ENCODE data around the gene KRTAP6-2. TPM values are rescaled to one million over a fixed set of nuclear protein-coding genes. Genes with fewer than 3 reads are reported as not detected.

Gene KRTAP6-2
- polyA plus RNA-seq, 2 of the 4 experiments (the other 2 are of a cell fraction): not detected

DNA sequence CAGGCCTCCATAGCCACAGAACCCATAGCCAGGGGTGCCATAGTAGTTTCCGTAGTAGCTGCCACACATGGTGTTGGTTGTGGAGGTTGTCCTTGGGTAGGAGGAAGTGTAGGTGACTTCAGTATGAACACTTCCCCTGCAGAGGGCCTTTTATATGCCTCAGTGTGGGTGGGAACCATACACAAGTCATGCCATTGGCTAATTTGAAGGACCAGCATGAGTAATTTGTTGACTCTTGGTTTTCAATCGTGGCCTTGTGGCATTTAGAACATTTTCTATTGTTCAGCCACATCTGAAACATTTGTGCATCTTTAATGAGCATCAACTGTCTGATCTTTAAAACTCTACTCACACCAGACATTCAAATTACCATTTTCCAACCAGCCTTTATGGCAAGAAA lies 15.1 kb upstream of the KRTAP6-2 start, which contains the start of gene KRTAP6-1:
KRTAP6-1 (minus strand) TSS at position 95 of the 400 bp plus-strand sequence; CDS start at position 69, 26 bp downstream.
- no peak for ATAC-seq
- H3K27ac ChIP-seq: no peak within 1 kb of the TSS
- FAIRE-seq: no peak
- DNase-seq (ENCODE audit: low read depth in 1 of 2, low spot score in 1 of 2): no peak
- no peaks in the 10 kb centered on the region for H3K9me3 ChIP-seq
- CTCF ChIA-PET: no interaction called here
- no peak within 1 kb of the TSS for H3K4me2 ChIP-seq
- no peak within 1 kb of the TSS for H3K4me3 ChIP-seq
- WGBS (ENCODE audit: missing lambda C conversion rate): 36% methylated on average over 2 of the region's 2 CpGs
- POLR2A ChIA-PET: no interaction called here
- no peaks in the 10 kb centered on the region for H3K4me1 ChIP-seq
- no peak for TF ChIP-seq GATA3 (IDR thresholded peaks at IDR 0.05; ENCODE audit: borderline replicate concordance)
- TF ChIP-seq NR3C1 (IDR thresholded peaks at IDR 0.05): no peak
- TF ChIP-seq CHD4 (IDR thresholded peaks at IDR 0.05; ENCODE audit: borderline replicate concordance): no peak
- TF ChIP-seq PHF8 (IDR thresholded peaks at IDR 0.05; ENCODE audit: borderline replicate concordance, low read depth): no peak
- TF ChIP-seq HOXA7 (CRISPR knock-in tag; IDR thresholded peaks at IDR 0.05): no peak
- TF ChIP-seq EP300 (IDR thresholded peaks at IDR 0.05): no peak
- no peak for TF ChIP-seq RCOR1 (IDR thresholded peaks at IDR 0.05; ENCODE audit: low read depth, low read length)
- TF ChIP-seq, protein P1, sequence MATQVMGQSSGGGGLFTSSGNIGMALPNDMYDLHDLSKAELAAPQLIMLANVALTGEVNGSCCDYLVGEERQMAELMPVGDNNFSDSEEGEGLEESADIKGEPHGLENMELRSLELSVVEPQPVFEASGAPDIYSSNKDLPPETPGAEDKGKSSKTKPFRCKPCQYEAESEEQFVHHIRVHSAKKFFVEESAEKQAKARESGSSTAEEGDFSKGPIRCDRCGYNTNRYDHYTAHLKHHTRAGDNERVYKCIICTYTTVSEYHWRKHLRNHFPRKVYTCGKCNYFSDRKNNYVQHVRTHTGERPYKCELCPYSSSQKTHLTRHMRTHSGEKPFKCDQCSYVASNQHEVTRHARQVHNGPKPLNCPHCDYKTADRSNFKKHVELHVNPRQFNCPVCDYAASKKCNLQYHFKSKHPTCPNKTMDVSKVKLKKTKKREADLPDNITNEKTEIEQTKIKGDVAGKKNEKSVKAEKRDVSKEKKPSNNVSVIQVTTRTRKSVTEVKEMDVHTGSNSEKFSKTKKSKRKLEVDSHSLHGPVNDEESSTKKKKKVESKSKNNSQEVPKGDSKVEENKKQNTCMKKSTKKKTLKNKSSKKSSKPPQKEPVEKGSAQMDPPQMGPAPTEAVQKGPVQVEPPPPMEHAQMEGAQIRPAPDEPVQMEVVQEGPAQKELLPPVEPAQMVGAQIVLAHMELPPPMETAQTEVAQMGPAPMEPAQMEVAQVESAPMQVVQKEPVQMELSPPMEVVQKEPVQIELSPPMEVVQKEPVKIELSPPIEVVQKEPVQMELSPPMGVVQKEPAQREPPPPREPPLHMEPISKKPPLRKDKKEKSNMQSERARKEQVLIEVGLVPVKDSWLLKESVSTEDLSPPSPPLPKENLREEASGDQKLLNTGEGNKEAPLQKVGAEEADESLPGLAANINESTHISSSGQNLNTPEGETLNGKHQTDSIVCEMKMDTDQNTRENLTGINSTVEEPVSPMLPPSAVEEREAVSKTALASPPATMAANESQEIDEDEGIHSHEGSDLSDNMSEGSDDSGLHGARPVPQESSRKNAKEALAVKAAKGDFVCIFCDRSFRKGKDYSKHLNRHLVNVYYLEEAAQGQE (IDR thresholded peaks at IDR 0.05): no peak
- no peak for TF ChIP-seq KDM5A (IDR thresholded peaks at IDR 0.05)
- TF ChIP-seq ESRRA (IDR thresholded peaks at IDR 0.05; ENCODE audit: borderline replicate concordance, low read length): no peak
- no peak for TF ChIP-seq RAD21 (conservative IDR thresholded peaks at IDR 0.05 in 1 of 2, IDR thresholded peaks at IDR 0.05 in 1 of 2)
- TF ChIP-seq ZNF302 (CRISPR knock-in tag; IDR thresholded peaks at IDR 0.05): no peak
- no peak for TF ChIP-seq MYC (IDR thresholded peaks at IDR 0.05; ENCODE audit: borderline replicate concordance, low read length)

DNA sequence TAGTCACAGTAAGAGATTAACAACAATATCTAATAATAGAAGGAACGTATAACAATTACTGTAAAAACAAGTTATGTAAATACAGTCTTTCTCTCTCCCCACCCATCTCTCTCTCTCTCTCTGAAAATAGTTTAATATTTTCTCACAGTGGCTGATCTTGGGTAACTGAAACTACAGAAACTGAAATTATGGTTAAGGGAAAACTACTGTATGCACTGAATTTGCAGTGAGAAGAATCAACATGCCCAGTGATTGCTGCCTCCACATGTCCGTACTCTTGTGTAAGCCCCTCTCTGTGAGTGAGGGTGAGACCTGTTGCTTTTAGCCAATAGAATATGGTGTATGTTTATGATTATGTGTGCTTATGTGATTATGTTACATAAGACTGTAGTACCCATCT lies 13.4 kb upstream of the KRTAP6-2 start:
- ATAC-seq: no peak
- Histone ChIP-seq H3K27ac (no peak overlapping the region), H3K9me3 (no peaks in the 10 kb centered on the region), H3K4me3 (no peak overlapping the region), H3K4me2 (no peak overlapping the region), H3K4me1 (no peaks in the 10 kb centered on the region)
- FAIRE-seq: no peak
- ChIA-PET POLR2A (no interaction called here), CTCF (no interaction called here)
- DNase-seq (ENCODE audit: low read depth in 1 of 2, low spot score in 1 of 2): no peak
- 5% methylated on average over 2 of the region's 2 CpGs for WGBS (ENCODE audit: missing lambda C conversion rate)
- TF ChIP-seq, protein P2, sequence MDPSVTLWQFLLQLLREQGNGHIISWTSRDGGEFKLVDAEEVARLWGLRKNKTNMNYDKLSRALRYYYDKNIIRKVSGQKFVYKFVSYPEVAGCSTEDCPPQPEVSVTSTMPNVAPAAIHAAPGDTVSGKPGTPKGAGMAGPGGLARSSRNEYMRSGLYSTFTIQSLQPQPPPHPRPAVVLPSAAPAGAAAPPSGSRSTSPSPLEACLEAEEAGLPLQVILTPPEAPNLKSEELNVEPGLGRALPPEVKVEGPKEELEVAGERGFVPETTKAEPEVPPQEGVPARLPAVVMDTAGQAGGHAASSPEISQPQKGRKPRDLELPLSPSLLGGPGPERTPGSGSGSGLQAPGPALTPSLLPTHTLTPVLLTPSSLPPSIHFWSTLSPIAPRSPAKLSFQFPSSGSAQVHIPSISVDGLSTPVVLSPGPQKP (IDR thresholded peaks at IDR 0.05; ENCODE audit: low read depth, low read length): no peak
- TF ChIP-seq NPAS2 (CRISPR knock-in tag; IDR thresholded peaks at IDR 0.05; ENCODE audit: borderline replicate concordance) (no peak), CHD2 (IDR thresholded peaks at IDR 0.05; ENCODE audit: low read length, partially characterized antibody) (no peak), TP53 (CRISPR knock-in tag; IDR thresholded peaks at IDR 0.05) (no peak), TFCP2L1 (CRISPR knock-in tag; IDR thresholded peaks at IDR 0.05) (no peak), RAD21 (conservative IDR thresholded peaks at IDR 0.05 in 1 of 2, IDR thresholded peaks at IDR 0.05 in 1 of 2) (no peak), CBX2 (IDR thresholded peaks at IDR 0.05; ENCODE audit: borderline replicate concordance, low read depth) (no peak), CBX8 (IDR thresholded peaks at IDR 0.05) (no peak), JUNB (IDR thresholded peaks at IDR 0.05) (no peak), POLR2A (IDR thresholded peaks at IDR 0.05; ENCODE audit: low read length) (no peak), NFE2L2 (conservative IDR thresholded peaks at IDR 0.05; ENCODE audit: low read length) (no peak), FOSB (CRISPR knock-in tag; IDR thresholded peaks at IDR 0.05) (no peak), MYC (IDR thresholded peaks at IDR 0.05; ENCODE audit: borderline replicate concordance, low read length) (no peak), ZSCAN20 (CRISPR knock-in tag; IDR thresholded peaks at IDR 0.05) (no peak), HOXB5 (CRISPR knock-in tag; IDR thresholded peaks at IDR 0.05) (no peak), FOXS1 (CRISPR knock-in tag; IDR thresholded peaks at IDR 0.05) (no peak), ESRRA (IDR thresholded peaks at IDR 0.05; ENCODE audit: borderline replicate concordance, low read length) (no peak), GATA3 (IDR thresholded peaks at IDR 0.05; ENCODE audit: borderline replicate concordance) (no peak), BHLHE40 (IDR thresholded peaks at IDR 0.05; ENCODE audit: low read depth, low read length) (no peak)
- TF ChIP-seq, protein P1 (IDR thresholded peaks at IDR 0.05): no peak
